B cell (primary cell): ENCODE data around the gene KIF1A.

Experiments used
- CTCF ChIP-seq: fragments of 200-600 bp; IDR thresholded peaks from one replicate; pipeline ENCODE4 v1.8.0; 2022; ENCODE audit warnings: antibody characterized with exemption, mild to moderate bottlenecking
- EZH2 ChIP-seq: IDR thresholded peaks from 2 replicates; pipeline ENCODE4 v1.6.1; 2012; ENCODE audit warnings: borderline replicate concordance, low read depth, mild to moderate bottlenecking, moderate library complexity, low read length; ENCODE audit not compliant: insufficient read depth, poor library complexity, severe bottlenecking

- TF ChIP-seq CTCF: no peak
- no peak for TF ChIP-seq EZH2
Measured at GRCh38 chr2:240722796-240723735, 97.0 kb downstream of the KIF1A start.
